KBM-7 (cell line): ENCODE measurements around the gene GTF2F2.

ENCODE experiments used
- DNase-seq: peaks from one replicate; pipeline ENCODE4 v3.0.0-alpha.2; 2015
- in situ Hi-C: fragments of 300-500 bp; cut with MboI; formaldehyde crosslinking; loops from 2 replicates; pipeline ENCODE4 v1.14.3; 2020; ENCODE audit warnings: low sequenced_read_pairs, low pct_unique_long_range_greater_than_20kb, mixed read lengths

The GTF2F2 gene

DNA sequence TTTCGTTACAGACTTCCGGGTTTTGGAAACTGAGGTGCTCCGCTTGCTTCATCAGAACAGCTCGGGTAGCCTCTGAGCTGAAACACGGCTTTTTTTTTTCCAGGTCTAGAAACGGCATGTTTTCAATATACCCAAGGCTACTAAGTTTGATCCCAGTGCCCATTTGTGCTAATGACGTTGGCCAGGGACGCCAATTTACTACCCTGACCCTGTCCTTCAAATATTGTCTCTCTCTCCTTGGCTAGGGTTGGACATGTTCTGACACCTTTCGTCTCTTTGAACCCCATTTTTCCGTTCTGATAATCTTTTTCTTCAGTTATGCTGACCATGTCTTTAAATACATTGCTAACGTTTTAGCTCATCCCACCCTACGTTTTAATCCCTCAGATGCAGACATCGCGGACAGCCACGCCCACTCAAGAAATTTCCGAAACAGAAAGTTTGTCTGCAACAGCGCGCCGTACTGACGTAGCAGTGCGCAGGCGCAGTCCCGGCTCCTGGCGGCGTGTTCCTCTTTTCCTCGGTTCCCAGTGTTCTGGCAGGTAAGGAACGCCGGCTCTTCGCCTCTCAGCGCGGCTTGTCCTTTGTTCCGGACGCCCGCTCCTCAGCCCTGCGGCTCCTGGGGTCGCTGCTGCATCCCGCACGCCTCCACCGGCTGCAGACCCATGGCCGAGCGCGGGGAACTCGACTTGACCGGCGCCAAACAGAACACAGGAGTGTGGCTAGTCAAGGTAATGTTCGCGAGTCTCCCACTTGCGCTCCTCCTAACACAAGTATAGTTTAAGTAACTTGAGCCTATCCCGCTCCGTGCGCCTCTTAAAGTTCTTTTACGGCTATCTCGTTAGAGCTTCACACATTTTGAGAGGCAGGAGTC lies at the start of gene GTF2F2:
Gene GTF2F2, plus strand, starts transcription at position 520 of the 874 bp plus-strand sequence. Its CDS starts 146 bp downstream, at position 666.
- peak; percentile 93 for DNase-seq
- in situ Hi-C loops, result no loop called here

GRCh38 chr13:45073809-45074208 lies 46.5 kb upstream of the GTF2F2 start:
- in situ Hi-C loops, result no loop called here
- peak; percentile 36 for DNase-seq

DNA sequence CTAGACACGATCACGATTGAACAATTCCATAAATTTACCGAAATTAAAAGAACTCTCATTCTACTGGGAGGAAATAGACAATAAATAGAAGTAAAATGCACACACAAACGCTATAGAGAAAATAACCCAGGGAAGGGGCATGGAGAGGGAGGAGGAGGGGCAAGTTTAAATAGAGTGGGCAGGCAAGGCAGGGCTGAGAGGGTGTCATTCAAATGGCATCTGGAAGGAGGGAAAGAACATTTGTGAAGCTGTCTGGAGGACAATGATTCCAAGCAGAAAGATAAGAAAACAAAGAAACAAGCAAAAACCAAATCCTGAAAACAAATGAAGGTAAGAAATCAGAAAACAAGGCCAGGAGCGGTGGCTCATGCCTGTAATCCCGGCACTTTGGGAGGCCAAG lies 45.6 kb upstream of the GTF2F2 start:
- no peak for DNase-seq
- in situ Hi-C loops, result no loop called here

- in situ Hi-C loops, result no loop called here
- DNase-seq, result no peak
These were observed 42.3 kb upstream of the GTF2F2 start for GRCh38 chr13:45078003-45078402.

GRCh38 chr13:45082964-45083363 lies 37.3 kb upstream of the GTF2F2 start:
- in situ Hi-C loops, result no loop called here
- no peak for DNase-seq

GRCh38 chr13:45084515-45084914 lies 35.8 kb upstream of the GTF2F2 start:
- in situ Hi-C loops, result no loop called here
- DNase-seq, result no peak

GRCh38 chr13:45086484-45086883 lies 33.8 kb upstream of the GTF2F2 start:
- in situ Hi-C loops, result no loop called here
- no peak for DNase-seq

DNA sequence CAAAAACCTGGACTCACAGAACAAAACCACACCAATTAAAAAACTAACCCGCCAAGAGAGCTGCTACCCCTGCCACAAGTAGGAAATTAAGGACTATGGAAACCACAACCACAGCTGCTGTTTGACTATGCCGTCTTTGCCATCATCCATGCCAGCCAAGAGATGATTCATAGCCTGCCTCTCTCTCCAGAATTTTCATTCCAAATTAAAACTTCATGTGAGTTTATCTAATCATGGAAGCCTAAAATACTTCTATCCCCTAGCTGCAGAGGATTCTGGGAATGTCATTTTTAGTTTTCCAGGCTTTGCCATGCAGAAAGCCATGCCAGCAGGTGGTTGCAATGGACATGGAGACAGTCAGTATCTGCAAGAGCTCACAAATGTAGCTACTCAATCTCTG lies 27.6 kb upstream of the GTF2F2 start:
- DNase-seq, result peak; percentile 46
- in situ Hi-C loops, result no loop called here

DNA sequence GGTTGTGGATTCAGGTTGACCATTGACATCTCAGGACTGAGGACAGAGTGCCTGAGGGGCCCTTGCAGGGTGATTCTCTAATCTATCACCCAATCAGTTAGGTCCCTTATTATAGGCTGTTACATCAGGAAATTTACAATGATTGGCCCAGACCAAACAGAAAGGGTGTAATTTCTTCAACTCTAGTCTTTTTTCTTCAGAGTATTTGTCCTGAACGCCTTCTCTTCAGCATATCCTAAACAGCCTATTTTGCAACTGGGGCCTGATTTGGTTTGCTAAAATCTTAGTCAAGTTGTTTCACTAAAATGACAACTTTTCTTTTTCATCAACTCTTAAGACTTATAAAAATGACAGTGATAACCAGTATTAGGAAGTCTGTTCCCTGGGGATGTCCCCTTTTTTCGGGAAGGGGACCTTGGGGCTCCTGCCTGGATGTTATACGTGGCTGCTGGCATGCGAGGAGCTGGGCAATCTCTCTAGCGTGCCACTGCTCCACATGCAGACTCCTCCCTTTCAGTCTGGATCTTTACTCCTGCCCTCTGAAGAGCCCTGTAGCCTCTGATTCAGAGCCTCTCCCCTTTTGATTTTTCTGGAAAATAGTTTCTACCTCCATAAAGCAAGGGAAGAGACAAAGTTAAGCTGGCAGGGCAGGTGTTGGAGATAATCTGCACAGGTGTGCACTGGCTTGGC lies 19.6 kb upstream of the GTF2F2 start:
- no peak for DNase-seq
- in situ Hi-C loops, result no loop called here

- DNase-seq, result no peak
- in situ Hi-C loops, result no loop called here
These were observed 18.8 kb upstream of the GTF2F2 start for GRCh38 chr13:45101327-45102018.

GRCh38 chr13:45102136-45102507 lies 18.2 kb upstream of the GTF2F2 start:
- in situ Hi-C loops, result no loop called here

GRCh38 chr13:45103449-45103848 lies 16.9 kb upstream of the GTF2F2 start:
- in situ Hi-C loops, result no loop called here
- no peak for DNase-seq

More at GRCh38 chr13:45102136-45102507, 18.2 kb upstream of the GTF2F2 start:
- DNase-seq, result no peak

GRCh38 chr13:45104261-45104660 lies 16.0 kb upstream of the GTF2F2 start:
- in situ Hi-C loops, result no loop called here
- no peak for DNase-seq

DNA sequence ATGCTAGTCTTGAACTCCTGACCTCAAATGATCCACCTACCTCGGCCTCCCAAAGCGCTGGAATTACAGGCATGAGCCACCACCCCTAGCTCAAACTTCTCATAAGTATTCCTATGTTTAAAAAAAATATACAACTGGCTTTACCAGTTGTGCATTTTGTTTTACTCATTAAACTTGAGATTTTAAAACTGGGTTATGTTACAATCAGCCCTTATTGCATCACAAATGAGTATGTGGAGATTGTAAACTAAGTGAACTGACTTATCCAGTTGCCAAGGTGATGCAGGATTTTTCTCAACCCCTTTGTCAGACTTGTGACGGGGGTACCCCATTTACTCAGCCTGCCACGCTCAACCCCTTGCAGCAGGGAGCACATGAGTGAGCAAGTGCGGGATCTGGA lies 14.4 kb upstream of the GTF2F2 start:
- DNase-seq, result no peak
- in situ Hi-C loops, result no loop called here

DNA sequence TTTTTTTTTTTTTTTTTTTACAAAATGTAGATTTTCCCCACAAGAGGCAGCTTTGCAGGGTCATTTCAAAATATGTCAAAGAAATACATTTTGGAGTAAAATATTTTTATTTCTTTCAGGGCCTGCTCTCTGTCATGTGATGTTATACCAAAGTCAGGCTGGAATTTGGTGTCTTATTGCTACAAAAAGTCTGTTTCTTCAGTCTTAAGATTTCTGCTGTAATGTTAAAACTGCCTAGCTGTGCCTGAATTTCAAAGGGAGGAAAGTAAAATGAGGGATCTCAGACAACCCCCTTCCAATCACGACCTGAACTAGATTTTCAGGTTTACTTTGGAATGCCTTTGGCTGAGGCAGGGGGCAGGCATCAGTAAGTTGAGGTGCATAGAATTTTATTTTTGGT lies 12.8 kb upstream of the GTF2F2 start:
- no peak for DNase-seq
- in situ Hi-C loops, result no loop called here

- no peak for DNase-seq
These were observed 11.6 kb upstream of the GTF2F2 start for GRCh38 chr13:45108716-45109101.

GRCh38 chr13:45109102-45109720 lies 11.1 kb upstream of the GTF2F2 start:
- in situ Hi-C loops, result no loop called here
- DNase-seq, result no peak

More at GRCh38 chr13:45108716-45109101, 11.6 kb upstream of the GTF2F2 start:
- in situ Hi-C loops, result no loop called here

DNA sequence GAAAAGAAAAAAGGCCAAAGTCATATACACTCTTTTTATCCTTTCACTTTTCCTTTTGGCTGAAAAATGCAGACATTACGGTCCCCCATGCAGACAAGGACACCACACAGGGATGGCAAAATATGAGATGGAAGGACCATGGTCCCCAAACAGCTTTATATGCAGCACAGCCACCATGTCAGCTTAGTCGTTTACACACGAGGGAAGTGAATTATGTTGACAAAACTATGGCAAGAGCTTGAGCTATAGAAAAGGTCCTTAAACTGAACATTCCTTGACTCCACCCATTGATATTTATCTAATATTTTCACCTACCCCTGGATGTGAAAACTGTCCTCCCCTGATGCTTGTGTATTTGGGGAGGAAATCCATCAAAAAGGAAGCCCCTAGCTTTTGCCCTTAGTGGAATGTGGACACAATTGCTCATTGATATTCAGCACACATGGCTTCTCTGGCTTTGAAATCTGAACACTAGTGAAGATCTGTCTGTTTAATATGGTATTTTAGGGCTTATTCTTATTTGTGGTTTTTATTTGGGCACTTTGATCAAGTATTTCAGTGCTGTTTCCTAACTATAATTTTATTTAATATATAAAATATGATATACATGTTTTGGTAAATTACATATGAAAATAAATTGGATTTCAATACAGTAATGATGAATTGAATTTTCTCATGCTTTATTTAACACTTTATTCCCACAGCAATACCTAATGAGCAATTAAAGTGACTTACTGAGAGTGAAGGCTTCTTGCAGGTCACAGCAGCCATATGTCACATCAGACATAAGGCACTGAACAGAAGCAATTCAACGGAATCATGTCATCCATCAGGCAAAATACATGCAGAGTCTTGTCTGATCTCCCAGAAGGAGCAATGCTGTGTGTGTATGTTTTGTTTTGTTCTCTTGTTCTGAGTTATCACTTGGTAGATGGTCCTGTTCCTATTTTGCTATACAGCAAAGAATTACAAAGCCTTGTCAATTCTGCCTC lies 6.8 kb upstream of the GTF2F2 start:
- DNase-seq, result no peak
- in situ Hi-C loops, result no loop called here
